Activated naive CD4-positive, alpha-beta T cell treated with anti-CD3 and anti-CD28 coated beads for 36 hours (primary cell): ENCODE results near the gene CREG1. TPM values are rescaled to one million over a fixed set of nuclear protein-coding genes. Genes with fewer than 3 reads are reported as not detected.

Experiments
- CTCF ChIA-PET: fragments of 350-600 bp; sonication (Branson Sonifier 250); formaldehyde crosslinking; loops from one replicate; lab custom pipeline; 2021; ENCODE audit warnings: antibody characterized with exemption; lab: Charles Lee
- DNase-seq: peaks from one replicate; pipeline ENCODE4 v3.0.0-alpha.2; 2020
- H3K27ac Mint-ChIP-seq: one replicate; pipeline ENCODE4 v1.8.0; 2021; ENCODE audit warnings: mild to moderate bottlenecking, mixed read lengths
- H3K27me3 Mint-ChIP-seq: one replicate; pipeline ENCODE4 v1.8.0; 2021; ENCODE audit warnings: low read depth, mixed read lengths
- H3K36me3 Mint-ChIP-seq: one replicate; pipeline ENCODE4 v1.8.0; 2021; ENCODE audit warnings: low read depth, mixed read lengths
- H3K4me1 Mint-ChIP-seq: one replicate; pipeline ENCODE4 v1.8.0; 2021; ENCODE audit warnings: low read depth, mixed read lengths
- H3K4me3 Mint-ChIP-seq: one replicate; pipeline ENCODE4 v1.8.0; 2021; ENCODE audit warnings: mild to moderate bottlenecking, moderate library complexity, mixed read lengths
- H3K9me3 Mint-ChIP-seq: one replicate; pipeline ENCODE4 v1.8.0; 2021; ENCODE audit warnings: mixed read lengths
- intact Hi-C: fragments of 100-400 bp; cut with micrococcal nuclease; formaldehyde crosslinking; loops from one replicate; pipeline ENCODE4 v1.15.1; 2023
- total RNA-seq, 2 experiments: library from RNA; stranded (reverse); gene quantifications; one replicate each; pipeline ENCODE4 v1.2.3, GENCODE V29; 2021

Gene CREG1
- total RNA-seq, 2 experiments from 2014 or later = 9.6 to 10.7 TPM

DNA sequence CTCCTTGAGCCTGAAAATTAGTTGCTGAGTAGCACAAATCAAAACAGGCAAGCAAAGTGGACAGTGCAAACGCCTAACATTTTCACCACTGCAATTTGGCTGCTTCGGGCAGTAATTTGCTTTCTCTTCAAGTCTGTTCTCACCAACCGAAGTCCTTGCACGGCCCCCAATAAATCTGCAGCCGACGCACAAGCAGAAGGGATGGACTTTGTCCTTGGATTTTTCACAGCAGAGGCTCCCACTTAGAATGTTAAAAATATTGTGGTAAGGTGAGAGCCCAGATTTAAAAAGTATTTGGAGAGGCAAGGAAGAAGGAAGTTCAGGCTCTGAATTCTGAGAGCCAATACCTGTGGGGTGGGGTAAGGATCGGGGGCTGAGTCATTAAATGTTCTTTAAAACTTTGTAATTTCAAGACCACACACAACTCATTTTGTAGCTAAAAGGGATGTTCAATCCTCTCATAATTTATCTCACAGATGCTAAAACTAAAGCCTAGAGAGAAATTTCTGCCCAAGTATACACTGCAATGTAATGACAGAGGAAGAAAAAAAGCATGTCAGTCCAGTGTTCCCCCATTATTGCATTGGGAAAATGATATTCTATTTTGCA lies 41.4 kb downstream of the CREG1 start:
- DNase-seq = peak; percentile 47
- intact Hi-C loops = loop anchor here (1.0 to 10.0 kb wide), 2 partner anchors 12 to 637 kb away; partner anchors contain the start of gene TADA1
- Mint-ChIP-seq H3K27ac (peak overlapping the region; percentile 85), H3K36me3 (peaks cover 36% of the 10 kb centered on the region), H3K9me3 (no peaks in the 10 kb centered on the region), H3K4me3 (peak overlapping the region; percentile 74), H3K27me3 (no peaks in the 10 kb centered on the region), H3K4me1 (peaks cover 65% of the 10 kb centered on the region)
- CTCF ChIA-PET = interaction anchor here (1.1 kb wide), 1 partner anchor 22 kb away, joined by 3 read pairs; no protein-coding TSS in a partner anchor

DNA sequence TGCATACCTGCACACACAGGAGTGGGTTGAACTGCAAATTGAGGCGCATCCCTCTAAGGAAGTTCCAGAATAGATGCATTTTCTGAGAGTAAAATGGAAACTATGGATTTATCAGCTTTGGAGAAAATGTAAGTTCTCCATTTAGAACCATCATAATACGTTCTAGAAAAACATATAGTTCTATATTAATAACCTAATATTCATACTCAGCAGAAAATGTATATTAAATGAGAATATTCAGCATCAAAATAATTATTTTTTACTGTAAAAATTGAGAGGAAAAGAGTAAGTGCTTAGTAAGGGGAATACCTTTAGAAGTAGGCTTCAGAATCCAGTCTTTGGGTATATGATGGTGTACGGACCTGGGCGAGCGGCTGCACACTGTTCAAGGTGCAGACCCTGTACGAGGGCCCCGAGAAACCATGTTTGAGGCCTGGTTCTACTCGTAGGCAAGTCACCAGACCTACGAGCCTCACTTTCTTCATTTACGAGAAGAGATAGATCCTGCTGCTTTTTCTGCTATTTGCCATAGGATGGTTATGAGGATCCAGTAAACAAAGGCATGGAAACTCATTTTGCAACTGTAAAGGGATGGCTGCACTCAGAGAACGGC lies 42.1 kb downstream of the CREG1 start:
- peaks cover 30% of the 10 kb centered on the region for H3K36me3 Mint-ChIP-seq
- H3K27me3 Mint-ChIP-seq = no peaks in the 10 kb centered on the region
- intact Hi-C loops = loop anchor here (10.0 kb wide), 1 partner anchor 637 kb away; the partner anchor contains the start of gene TADA1
- no peaks in the 10 kb centered on the region for H3K9me3 Mint-ChIP-seq
- H3K27ac Mint-ChIP-seq = peak overlapping the region; percentile 85
- CTCF ChIA-PET = interaction anchor here (1.4 kb wide), 1 partner anchor 99 kb away, joined by 3 read pairs; no protein-coding TSS in a partner anchor
- H3K4me1 Mint-ChIP-seq = peaks cover 70% of the 10 kb centered on the region
- no peak for DNase-seq
- peak overlapping the region; percentile 74 for H3K4me3 Mint-ChIP-seq

DNA sequence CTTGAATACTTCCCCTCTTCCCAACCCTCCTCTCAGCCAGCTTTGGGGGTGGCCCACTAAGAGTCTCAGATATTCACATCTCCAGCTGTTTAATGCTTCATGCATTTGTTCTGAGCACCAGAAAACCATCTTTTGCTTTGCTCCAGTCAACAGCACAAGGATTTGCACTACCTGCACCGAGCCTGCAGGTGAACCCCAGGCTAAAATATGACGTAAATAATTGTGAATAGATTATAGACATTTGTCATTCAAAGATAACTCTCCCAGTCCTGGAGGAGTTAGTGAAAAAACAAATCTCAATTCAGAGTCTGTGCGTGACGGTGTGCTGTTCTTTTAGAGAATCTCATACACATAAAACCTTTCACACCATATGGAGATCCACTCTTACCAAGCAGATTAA lies 42.7 kb downstream of the CREG1 start:
- Mint-ChIP-seq H3K36me3 (peaks cover 27% of the 10 kb centered on the region), H3K4me1 (peaks cover 74% of the 10 kb centered on the region), H3K27ac (peak overlapping the region; percentile 19), H3K4me3 (peak overlapping the region; percentile 17), H3K27me3 (no peaks in the 10 kb centered on the region), H3K9me3 (no peaks in the 10 kb centered on the region)
- CTCF ChIA-PET = interaction anchor here (1.4 kb wide), 1 partner anchor 98 kb away, joined by 3 read pairs; no protein-coding TSS in a partner anchor
- no peak for DNase-seq
- intact Hi-C loops = loop anchor here (10.0 kb wide), 1 partner anchor 636 kb away; the partner anchor contains the start of gene TADA1

DNA sequence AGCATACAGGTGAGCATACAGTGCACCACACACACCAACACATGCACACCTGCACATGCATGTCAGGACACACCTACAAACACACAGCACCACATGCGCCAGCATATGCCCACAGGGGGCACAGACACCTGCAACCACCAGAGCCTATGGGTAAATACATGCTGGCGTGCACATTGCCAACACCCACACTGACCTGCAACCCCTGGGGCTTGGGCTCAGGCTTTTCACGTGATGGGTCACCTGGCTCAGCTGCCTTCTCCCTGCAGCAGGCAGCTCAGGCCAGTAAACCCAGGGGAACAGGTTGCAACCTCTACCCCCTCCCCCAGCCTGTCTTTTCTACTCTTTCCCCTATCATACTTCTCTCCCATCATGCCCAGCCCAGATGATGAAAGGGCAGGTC lies 43.3 kb downstream of the CREG1 start:
- no peak for DNase-seq
- intact Hi-C loops = loop anchor here (10.0 kb wide), 1 partner anchor 635 kb away; the partner anchor contains the start of gene TADA1
- peak overlapping the region; percentile 23 for H3K27ac Mint-ChIP-seq
- peaks cover 28% of the 10 kb centered on the region for H3K36me3 Mint-ChIP-seq
- H3K27me3 Mint-ChIP-seq = no peaks in the 10 kb centered on the region
- CTCF ChIA-PET = interaction anchor here (1.2 to 1.4 kb wide), 3 partner anchors 10 to 97 kb away, joined by 3 read pairs; no protein-coding TSS in a partner anchor
- H3K9me3 Mint-ChIP-seq = no peaks in the 10 kb centered on the region
- H3K4me3 Mint-ChIP-seq = peak overlapping the region; percentile 32
- peaks cover 80% of the 10 kb centered on the region for H3K4me1 Mint-ChIP-seq

DNA sequence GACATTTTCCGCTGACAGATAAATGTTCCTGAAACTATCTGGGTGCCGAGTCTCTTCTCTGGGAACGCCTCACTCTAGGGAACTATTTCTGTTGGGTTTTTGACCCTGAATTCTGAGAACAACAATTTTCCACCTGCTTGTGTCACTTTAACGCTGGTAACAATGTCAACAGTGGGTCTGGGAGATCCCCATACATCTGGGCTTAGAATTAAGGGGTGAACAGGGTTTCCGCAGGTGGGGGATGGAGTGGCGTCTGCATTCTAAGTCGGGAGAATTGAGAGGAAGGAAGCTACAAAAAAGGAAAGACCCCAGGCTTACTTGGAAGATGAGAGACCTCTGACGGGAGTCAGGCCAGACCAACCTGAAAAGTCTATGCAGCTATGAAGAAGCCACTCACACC lies 44.0 kb downstream of the CREG1 start:
- DNase-seq = no peak
- peak overlapping the region; percentile 32 for H3K4me3 Mint-ChIP-seq
- intact Hi-C loops = no loop called here
- CTCF ChIA-PET = interaction anchor here (0.6 to 2.4 kb wide), 4 partner anchors 8 to 68 kb away, joined by 3 to 9 read pairs (median 3); partner anchors contain the start of gene CD247
- peak overlapping the region; percentile 23 for H3K27ac Mint-ChIP-seq
- no peaks in the 10 kb centered on the region for H3K9me3 Mint-ChIP-seq
- no peaks in the 10 kb centered on the region for H3K27me3 Mint-ChIP-seq
- peaks cover 28% of the 10 kb centered on the region for H3K36me3 Mint-ChIP-seq
- H3K4me1 Mint-ChIP-seq = peaks cover 86% of the 10 kb centered on the region

DNA sequence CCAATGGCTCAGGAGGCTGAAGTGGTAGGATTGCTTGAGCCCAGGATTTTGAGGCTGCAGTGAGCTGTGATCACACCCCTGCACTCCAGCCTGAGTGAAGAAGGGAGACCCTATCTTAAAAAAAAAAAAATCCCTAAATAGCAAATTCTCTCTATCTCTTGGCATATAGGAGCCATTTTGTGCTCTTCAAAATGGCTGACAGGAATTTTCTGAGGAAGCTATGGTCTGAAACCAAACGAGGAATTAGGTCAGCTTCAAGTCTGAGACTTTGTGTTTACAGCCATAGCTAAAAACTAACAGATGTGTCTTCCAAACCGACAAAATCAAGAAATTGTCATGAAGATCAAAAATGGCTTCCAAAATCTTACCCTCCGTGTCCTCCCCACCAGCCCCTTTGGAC lies 45.8 kb downstream of the CREG1 start:
- Mint-ChIP-seq H3K9me3 (no peaks in the 10 kb centered on the region), H3K4me1 (peaks cover 93% of the 10 kb centered on the region), H3K27me3 (no peaks in the 10 kb centered on the region), H3K4me3 (no peak overlapping the region), H3K36me3 (peaks cover 32% of the 10 kb centered on the region), H3K27ac (peak overlapping the region; percentile 43)
- intact Hi-C loops = loop anchor here (1.0 kb wide), 1 partner anchor 8 kb away; no protein-coding TSS in a partner anchor
- CTCF ChIA-PET = interaction anchor here (0.8 to 2.4 kb wide), 5 partner anchors 8 to 25 kb away, joined by 3 to 9 read pairs (median 4); partner anchors contain the start of gene CD247
- no peak for DNase-seq

DNA sequence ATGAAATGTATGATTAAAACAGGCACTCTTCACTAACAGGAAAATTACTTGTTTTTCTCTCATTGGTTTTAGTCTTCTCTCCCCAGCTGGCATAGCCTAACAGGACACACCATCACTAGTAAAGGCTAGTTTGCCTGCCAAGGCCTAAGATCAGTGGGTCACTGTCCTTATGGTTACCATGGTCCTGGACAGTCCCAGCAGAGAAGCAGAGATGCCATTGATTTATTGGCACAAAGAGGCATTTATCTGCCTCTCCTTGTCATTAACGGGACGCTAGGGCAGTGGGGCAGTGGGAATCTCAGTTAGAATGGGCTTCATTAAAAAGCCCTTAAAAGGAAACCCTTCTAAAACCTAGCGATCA lies 49.1 kb downstream of the CREG1 start:
- Mint-ChIP-seq H3K9me3 (no peaks in the 10 kb centered on the region), H3K4me3 (no peak overlapping the region), H3K36me3 (peaks cover 31% of the 10 kb centered on the region), H3K4me1 (peaks cover 93% of the 10 kb centered on the region), H3K27me3 (no peaks in the 10 kb centered on the region), H3K27ac (peak overlapping the region; percentile 47)
- CTCF ChIA-PET = interaction anchor here (0.8 to 1.7 kb wide), 4 partner anchors 12 to 51 kb away, joined by 3 to 6 read pairs (median 4); partner anchors contain the start of gene CD247
- no peak for DNase-seq
- intact Hi-C loops = no loop called here

DNA sequence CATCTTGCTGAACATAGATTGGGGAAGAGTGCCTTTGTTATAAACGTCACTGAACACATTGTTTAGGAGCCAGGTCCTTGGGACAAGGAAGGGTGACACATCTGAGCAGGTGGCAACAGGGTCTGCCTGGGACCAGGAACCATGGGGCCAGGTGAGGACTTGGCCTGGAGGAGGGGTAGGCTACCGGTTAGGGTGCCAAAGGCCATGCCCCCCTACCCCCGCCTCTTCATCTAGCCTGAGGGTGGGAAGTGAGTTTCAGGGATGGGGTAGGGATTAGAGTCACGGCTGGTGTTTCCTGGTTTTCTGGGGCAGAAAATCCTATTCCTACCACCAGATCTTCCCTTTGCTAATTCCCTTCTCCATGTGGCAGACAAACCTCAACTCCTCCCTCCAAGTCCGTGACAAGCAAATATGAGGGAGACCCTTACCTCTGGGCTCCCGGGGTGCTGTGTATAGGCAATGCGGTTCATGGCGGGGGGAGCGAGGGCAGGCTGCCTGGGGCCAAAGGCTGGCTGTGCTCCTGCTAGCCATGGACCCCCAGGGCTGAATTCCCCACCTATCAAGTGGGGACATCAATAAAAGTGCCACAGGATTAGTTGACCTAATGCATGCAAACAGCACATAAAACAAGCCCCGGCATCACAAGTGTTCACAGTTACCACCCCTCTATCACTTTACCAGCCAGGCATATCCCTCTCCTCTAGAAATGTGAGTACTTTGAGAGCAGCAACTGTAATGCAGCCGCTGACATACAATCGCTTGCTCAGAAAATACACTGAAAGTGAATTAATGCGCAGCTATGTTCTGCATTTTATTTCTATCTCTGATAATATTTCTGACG lies 49.7 kb downstream of the CREG1 start:
- H3K4me3 Mint-ChIP-seq = no peak overlapping the region
- no peaks in the 10 kb centered on the region for H3K27me3 Mint-ChIP-seq
- H3K4me1 Mint-ChIP-seq = peaks cover 96% of the 10 kb centered on the region
- H3K36me3 Mint-ChIP-seq = peaks cover 29% of the 10 kb centered on the region
- H3K9me3 Mint-ChIP-seq = no peaks in the 10 kb centered on the region
- CTCF ChIA-PET = interaction anchor here (0.9 kb wide), 1 partner anchor 30 kb away, joined by 4 read pairs; no protein-coding TSS in a partner anchor
- peak overlapping the region; percentile 47 for H3K27ac Mint-ChIP-seq
- intact Hi-C loops = no loop called here
- DNase-seq = no peak

DNA sequence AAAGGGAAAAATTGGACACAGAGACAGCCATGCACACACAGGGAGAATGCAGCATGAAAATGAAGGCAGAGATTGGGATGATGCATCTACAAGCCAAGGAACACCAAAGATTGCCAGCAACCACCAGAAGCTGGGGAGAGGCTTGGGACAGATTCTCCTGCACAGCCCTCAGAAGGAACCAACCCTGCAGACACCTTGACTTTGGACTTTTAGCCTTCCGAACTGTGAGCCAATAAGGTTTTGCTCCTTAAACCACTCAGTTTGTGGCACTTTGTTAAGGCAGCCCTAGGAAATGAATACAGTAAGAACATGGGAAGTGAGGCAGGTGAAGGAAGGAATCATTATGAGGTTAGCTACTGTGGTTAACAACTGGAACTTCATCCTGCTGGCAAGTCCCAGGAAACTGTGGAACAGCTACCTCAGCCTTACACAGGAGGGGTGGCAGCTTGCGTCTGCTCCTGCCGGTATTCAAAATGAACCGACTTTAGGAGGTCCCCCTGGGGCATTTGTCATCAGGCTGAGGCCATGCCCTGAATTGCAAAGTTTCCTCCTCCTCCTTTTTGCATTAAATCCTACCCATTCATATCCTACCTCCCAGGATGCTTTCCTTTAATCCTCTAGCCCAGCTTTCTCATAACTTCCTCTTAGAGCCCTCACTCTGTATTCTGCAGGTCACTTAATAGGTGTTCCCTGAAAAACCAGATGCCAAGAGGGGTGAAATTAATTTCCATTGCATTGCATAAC lies 50.7 kb downstream of the CREG1 start:
- Mint-ChIP-seq H3K36me3 (peaks cover 26% of the 10 kb centered on the region), H3K27ac (no peak overlapping the region), H3K9me3 (no peaks in the 10 kb centered on the region)

DNA sequence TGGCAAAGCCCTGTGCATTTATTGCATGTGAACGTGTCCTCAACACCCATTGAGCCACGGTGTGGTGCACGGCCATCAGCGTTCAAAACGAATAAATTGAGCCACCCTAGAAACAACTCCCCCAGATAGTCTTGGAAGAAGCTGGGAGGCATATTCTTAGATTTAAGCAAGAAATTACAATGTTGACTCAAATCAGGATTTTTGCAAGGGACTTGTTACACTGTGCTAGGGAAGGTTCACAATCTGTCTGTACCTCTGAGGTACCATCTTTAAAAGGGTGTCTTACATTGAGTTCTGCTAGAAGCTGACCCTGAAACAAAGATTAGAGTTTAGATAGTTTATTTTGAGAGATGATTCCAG lies 51.4 kb downstream of the CREG1 start:
- no peaks in the 10 kb centered on the region for H3K27me3 Mint-ChIP-seq
- CTCF ChIA-PET = interaction anchor here (0.7 to 1.7 kb wide), 5 partner anchors 13 to 64 kb away, joined by 3 to 7 read pairs (median 3); no protein-coding TSS in a partner anchor
- peaks cover 96% of the 10 kb centered on the region for H3K4me1 Mint-ChIP-seq
- peak overlapping the region; percentile 27 for H3K4me3 Mint-ChIP-seq
- intact Hi-C loops = no loop called here
- no peaks in the 10 kb centered on the region for H3K9me3 Mint-ChIP-seq
- peaks cover 25% of the 10 kb centered on the region for H3K36me3 Mint-ChIP-seq
- DNase-seq = no peak
- H3K27ac Mint-ChIP-seq = peak overlapping the region; percentile 43

More for the DNA sequence above, 50.7 kb downstream of the CREG1 start:
- no peaks in the 10 kb centered on the region for H3K27me3 Mint-ChIP-seq
- H3K4me3 Mint-ChIP-seq = no peak overlapping the region
- CTCF ChIA-PET = interaction anchor here (0.7 to 1.7 kb wide), 6 partner anchors 14 to 64 kb away, joined by 3 to 7 read pairs (median 4); no protein-coding TSS in a partner anchor
- DNase-seq = no peak
- intact Hi-C loops = no loop called here
- H3K4me1 Mint-ChIP-seq = peaks cover 96% of the 10 kb centered on the region
